OCI-LY1 (cell line): Measurements from ENCODE around the gene RERE.

ENCODE experiments used
- H2AFZ ChIP-seq: fragments of 200-600 bp; sonication (generic), shearing (Covaris generic); 2 replicates; pipeline ENCODE4 v1.6.0; 2014; ENCODE audit warnings: antibody characterized with exemption, mild to moderate bottlenecking, low read length
- H3F3A ChIP-seq: fragments of 200-600 bp; sonication (generic), shearing (Covaris generic); 2 replicates; pipeline ENCODE4 v1.6.0; 2014; ENCODE audit warnings: mild to moderate bottlenecking, antibody characterized with exemption, low read length, moderate library complexity; ENCODE audit not compliant: insufficient read depth
- H3K27ac ChIP-seq: fragments of 200-600 bp; sonication (generic); 2 replicates; pipeline ENCODE4 v1.5.1; 2014; ENCODE audit warnings: low read length, mixed run types, mild to moderate bottlenecking, low read depth; ENCODE audit not compliant: poor library complexity, severe bottlenecking
- H3K27me3 ChIP-seq: fragments of 200-600 bp; sonication (generic); 2 replicates; pipeline ENCODE4 v1.6.0; 2014; ENCODE audit warnings: antibody characterized with exemption, mild to moderate bottlenecking, low read length, moderate library complexity; ENCODE audit not compliant: insufficient read depth
- H3K36me3 ChIP-seq: fragments of 200-600 bp; sonication (generic); 2 replicates; pipeline ENCODE4 v1.6.1; 2014; ENCODE audit warnings: mild to moderate bottlenecking, antibody characterized with exemption, low read length, moderate library complexity, mixed read lengths; ENCODE audit not compliant: insufficient read depth
- H3K4me1 ChIP-seq: fragments of 200-600 bp; sonication (generic); 2 replicates; pipeline ENCODE4 v1.5.1; 2014; ENCODE audit warnings: mild to moderate bottlenecking, low read length, moderate library complexity; ENCODE audit not compliant: insufficient read depth, severe bottlenecking
- H3K4me2 ChIP-seq: fragments of 200-600 bp; sonication (generic), shearing (Covaris generic); 2 replicates; pipeline ENCODE4 v1.6.1; 2014; ENCODE audit warnings: low read length
- H3K4me3 ChIP-seq: fragments of 200-600 bp; sonication (generic); 2 replicates; pipeline ENCODE4 v1.5.1; 2014; ENCODE audit warnings: low read length, low read depth, mild to moderate bottlenecking, mixed read lengths; ENCODE audit not compliant: poor library complexity, severe bottlenecking
- H3K79me2 ChIP-seq: fragments of 200-600 bp; shearing (Covaris generic); 2 replicates; pipeline ENCODE4 v1.6.1; 2016; ENCODE audit warnings: mixed run types, low read length, mixed read lengths; ENCODE audit not compliant: insufficient read depth
- H3K9ac ChIP-seq: fragments of 200-600 bp; sonication (generic), shearing (Covaris generic); 2 replicates; pipeline ENCODE4 v1.6.1; 2014; ENCODE audit warnings: mild to moderate bottlenecking, low read length, mixed read lengths
- H3K9me2 ChIP-seq: fragments of 200-600 bp; sonication (generic), shearing (Covaris generic); 2 replicates; pipeline ENCODE4 v1.6.1; 2014; ENCODE audit warnings: low read depth, mild to moderate bottlenecking, low read length, mixed read lengths
- H3K9me3 ChIP-seq: fragments of 200-600 bp; shearing (Covaris generic); 2 replicates; pipeline ENCODE4 v1.6.1; 2014; ENCODE audit warnings: low read length, mixed read lengths
- H4K20me1 ChIP-seq: fragments of 200-600 bp; sonication (generic), shearing (Covaris generic); 2 replicates; pipeline ENCODE4 v1.6.0; 2016; ENCODE audit warnings: mild to moderate bottlenecking, low read length; ENCODE audit not compliant: insufficient read depth
- EZH2 ChIP-seq: fragments of 200-600 bp; sonication (generic), shearing (Covaris generic); IDR thresholded peaks from 2 replicates; pipeline ENCODE4 v1.8.0; 2017; ENCODE audit warnings: borderline replicate concordance, mixed run types, mild to moderate bottlenecking, antibody characterized with exemption, low read length, moderate library complexity, mixed read lengths
- TF ChIP-seq, protein P1 (sequence below): fragments of 200-600 bp; sonication (generic), shearing (Covaris generic); IDR thresholded peaks from 2 replicates; pipeline ENCODE4 v1.5.1; 2017; ENCODE audit warnings: mild to moderate bottlenecking, antibody characterized with exemption, low read length, moderate library complexity, mixed read lengths

Gene RERE

GRCh38 chr1:8733484-8733883 is 84.0 kb downstream of the RERE start:
- Histone ChIP-seq H3K4me1 (no peaks in the 10 kb centered on the region), H3K4me2 (no peak overlapping the region), H3K36me3 (no peaks in the 10 kb centered on the region; the same call in 1 of the 2 replicates), H3K4me3 (no peak overlapping the region), H3K79me2 (no peaks in the 10 kb centered on the region), H3K9ac (no peak overlapping the region), H3K9me3 (peaks cover 11% of the 10 kb centered on the region; the same call in 1 of the 2 replicates), H3K27me3 (no peaks in the 10 kb centered on the region), H2AFZ (no peak overlapping the region), H3K9me2 (no peaks in the 10 kb centered on the region), H3K27ac (no peak overlapping the region), H4K20me1 (no peaks in the 10 kb centered on the region), H3F3A (no peaks in the 10 kb centered on the region)
- TF ChIP-seq, protein P1, sequence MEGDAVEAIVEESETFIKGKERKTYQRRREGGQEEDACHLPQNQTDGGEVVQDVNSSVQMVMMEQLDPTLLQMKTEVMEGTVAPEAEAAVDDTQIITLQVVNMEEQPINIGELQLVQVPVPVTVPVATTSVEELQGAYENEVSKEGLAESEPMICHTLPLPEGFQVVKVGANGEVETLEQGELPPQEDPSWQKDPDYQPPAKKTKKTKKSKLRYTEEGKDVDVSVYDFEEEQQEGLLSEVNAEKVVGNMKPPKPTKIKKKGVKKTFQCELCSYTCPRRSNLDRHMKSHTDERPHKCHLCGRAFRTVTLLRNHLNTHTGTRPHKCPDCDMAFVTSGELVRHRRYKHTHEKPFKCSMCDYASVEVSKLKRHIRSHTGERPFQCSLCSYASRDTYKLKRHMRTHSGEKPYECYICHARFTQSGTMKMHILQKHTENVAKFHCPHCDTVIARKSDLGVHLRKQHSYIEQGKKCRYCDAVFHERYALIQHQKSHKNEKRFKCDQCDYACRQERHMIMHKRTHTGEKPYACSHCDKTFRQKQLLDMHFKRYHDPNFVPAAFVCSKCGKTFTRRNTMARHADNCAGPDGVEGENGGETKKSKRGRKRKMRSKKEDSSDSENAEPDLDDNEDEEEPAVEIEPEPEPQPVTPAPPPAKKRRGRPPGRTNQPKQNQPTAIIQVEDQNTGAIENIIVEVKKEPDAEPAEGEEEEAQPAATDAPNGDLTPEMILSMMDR: no peak
- no peak for TF ChIP-seq EZH2

GRCh38 chr1:8731162-8731561 is 86.3 kb downstream of the RERE start:
- Histone ChIP-seq H3K4me2 (no peak overlapping the region), H3F3A (no peaks in the 10 kb centered on the region), H4K20me1 (no peaks in the 10 kb centered on the region), H3K36me3 (no peaks in the 10 kb centered on the region; the same call in 1 of the 2 replicates), H3K79me2 (no peaks in the 10 kb centered on the region), H2AFZ (no peak overlapping the region), H3K9ac (no peak overlapping the region), H3K9me2 (no peaks in the 10 kb centered on the region), H3K4me1 (no peaks in the 10 kb centered on the region), H3K27ac (no peak overlapping the region), H3K27me3 (no peaks in the 10 kb centered on the region), H3K9me3 (peaks cover 11% of the 10 kb centered on the region; the same call in 1 of the 2 replicates), H3K4me3 (no peak overlapping the region)
- no peak for TF ChIP-seq EZH2
- TF ChIP-seq, protein P1: no peak

DNA sequence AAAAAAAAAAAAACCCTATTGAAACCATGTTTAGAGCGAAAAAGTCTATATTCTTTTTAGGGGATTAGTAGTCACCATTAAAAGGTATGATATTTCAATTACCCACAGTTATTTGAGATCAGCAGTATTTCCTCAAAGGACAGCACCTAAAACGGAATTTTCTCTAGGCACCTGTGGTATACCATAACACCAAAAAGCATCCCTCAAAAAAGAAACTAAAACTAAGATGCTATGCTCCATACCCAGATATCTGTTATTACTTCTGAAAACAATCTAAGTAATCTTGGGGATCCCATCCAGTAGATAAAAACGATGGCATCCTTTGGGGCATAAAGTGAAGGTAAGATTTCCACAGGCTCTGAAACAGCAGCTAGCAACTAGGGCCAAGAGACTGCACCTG is 89.0 kb downstream of the RERE start:
- peaks cover 11% of the 10 kb centered on the region; the same call in 1 of the 2 replicates for H3K9me3 ChIP-seq
- H3K4me3 ChIP-seq: no peak overlapping the region
- H3K4me2 ChIP-seq: no peak overlapping the region
- H3K36me3 ChIP-seq: no peaks in the 10 kb centered on the region; the same call in 1 of the 2 replicates
- H3K27ac ChIP-seq: no peak overlapping the region
- no peaks in the 10 kb centered on the region for H3K4me1 ChIP-seq
- H2AFZ ChIP-seq: no peak overlapping the region
- H3F3A ChIP-seq: no peaks in the 10 kb centered on the region
- no peaks in the 10 kb centered on the region for H3K79me2 ChIP-seq
- H3K9me2 ChIP-seq: no peaks in the 10 kb centered on the region
- no peaks in the 10 kb centered on the region for H3K27me3 ChIP-seq
- H4K20me1 ChIP-seq: no peaks in the 10 kb centered on the region
- no peak for TF ChIP-seq EZH2
- TF ChIP-seq, protein P1: no peak
- H3K9ac ChIP-seq: no peak overlapping the region
